ENCODE measurements around the gene TFEC.
"Not testable (repeated sequence)": the region's sequence is repeated elsewhere in the genome, so short reads cannot be mapped to it uniquely, and the experiment has no call there.

TFEC gene

GRCh38 chr7:116034411-116034810 lies 3.8 kb upstream of the TFEC start:
- no peaks in the 10 kb centered on the region for H3K36me3 ChIP-seq (ENCODE audit: control insufficient read depth, insufficient read depth, low read length)
- no peaks in the 10 kb centered on the region for H3K27me3 ChIP-seq (ENCODE audit: control insufficient read depth, insufficient read depth, low read length, poor library complexity, severe bottlenecking)
- no peak overlapping the region for H3K27ac ChIP-seq (ENCODE audit: insufficient read depth, low read depth, low read length, poor library complexity, severe bottlenecking)
- H3K4me3 ChIP-seq (ENCODE audit: insufficient read depth, low read depth, low read length): no peak overlapping the region
- no peaks in the 10 kb centered on the region for H3K9me3 ChIP-seq (ENCODE audit: control insufficient read depth, low read length)
- WGBS, 2 experiments: 89 to 94% methylated on average over 3 of the region's 3 CpGs
- H3K4me1 ChIP-seq (ENCODE audit: control insufficient read depth, insufficient read depth, low read length): no peaks in the 10 kb centered on the region

- H3K27ac ChIP-seq (ENCODE audit: insufficient read depth, low read depth, low read length, poor library complexity, severe bottlenecking): no peak overlapping the region
- 91 to 93% methylated on average over 2 of the region's 2 CpGs for WGBS, 2 experiments
- no peaks in the 10 kb centered on the region for H3K36me3 ChIP-seq (ENCODE audit: control insufficient read depth, insufficient read depth, low read length)
- no peaks in the 10 kb centered on the region for H3K9me3 ChIP-seq (ENCODE audit: control insufficient read depth, low read length)
- H3K4me1 ChIP-seq (ENCODE audit: control insufficient read depth, insufficient read depth, low read length): no peaks in the 10 kb centered on the region
- no peak overlapping the region for H3K4me3 ChIP-seq (ENCODE audit: insufficient read depth, low read depth, low read length)
- no peaks in the 10 kb centered on the region for H3K27me3 ChIP-seq (ENCODE audit: control insufficient read depth, insufficient read depth, low read length, poor library complexity, severe bottlenecking)
These were observed 2.3 kb upstream of the TFEC start for GRCh38 chr7:116032886-116033285.

GRCh38 chr7:116028787-116029186 lies 1.8 kb downstream of the TFEC start:
- no peaks in the 10 kb centered on the region for H3K36me3 ChIP-seq (ENCODE audit: control insufficient read depth, insufficient read depth, low read length)
- 100% methylated on average over 2 of the region's 2 CpGs for WGBS, 2 experiments
- H3K4me1 ChIP-seq (ENCODE audit: control insufficient read depth, insufficient read depth, low read length): no peaks in the 10 kb centered on the region
- H3K27ac ChIP-seq (ENCODE audit: insufficient read depth, low read depth, low read length, poor library complexity, severe bottlenecking): no peak overlapping the region
- H3K27me3 ChIP-seq (ENCODE audit: control insufficient read depth, insufficient read depth, low read length, poor library complexity, severe bottlenecking): no peaks in the 10 kb centered on the region
- H3K9me3 ChIP-seq (ENCODE audit: control insufficient read depth, low read length): no peaks in the 10 kb centered on the region
- no peak overlapping the region for H3K4me3 ChIP-seq (ENCODE audit: insufficient read depth, low read depth, low read length)

- no peaks in the 10 kb centered on the region for H3K27me3 ChIP-seq (ENCODE audit: control insufficient read depth, insufficient read depth, low read length, poor library complexity, severe bottlenecking)
- no peaks in the 10 kb centered on the region for H3K9me3 ChIP-seq (ENCODE audit: control insufficient read depth, low read length)
- no peaks in the 10 kb centered on the region for H3K36me3 ChIP-seq (ENCODE audit: control insufficient read depth, insufficient read depth, low read length)
- H3K27ac ChIP-seq (ENCODE audit: insufficient read depth, low read depth, low read length, poor library complexity, severe bottlenecking): no peak overlapping the region
- H3K4me3 ChIP-seq (ENCODE audit: insufficient read depth, low read depth, low read length): no peak overlapping the region
- H3K4me1 ChIP-seq (ENCODE audit: control insufficient read depth, insufficient read depth, low read length): no peaks in the 10 kb centered on the region
- 81 to 87% methylated on average over 5 of the region's 5 CpGs for WGBS, 2 experiments
These were observed 2.8 kb downstream of the TFEC start for GRCh38 chr7:116027786-116028185.

GRCh38 chr7:116024826-116025809 lies 5.4 kb downstream of the TFEC start:
- WGBS, 2 experiments: 96 to 100% methylated on average over 1 of the region's 1 CpG
- no peak overlapping the region for H3K4me3 ChIP-seq (ENCODE audit: insufficient read depth, low read depth, low read length)

GRCh38 chr7:116021237-116021636 lies 9.3 kb downstream of the TFEC start:
- no peaks in the 10 kb centered on the region for H3K36me3 ChIP-seq (ENCODE audit: control insufficient read depth, insufficient read depth, low read length)
- no peak overlapping the region for H3K27ac ChIP-seq (ENCODE audit: insufficient read depth, low read depth, low read length, poor library complexity, severe bottlenecking)
- no peak overlapping the region for H3K4me3 ChIP-seq (ENCODE audit: insufficient read depth, low read depth, low read length)
- WGBS, 2 experiments: 96 to 100% methylated on average over 1 to 2 of the region's 2 CpGs
- no peaks in the 10 kb centered on the region for H3K9me3 ChIP-seq (ENCODE audit: control insufficient read depth, low read length)
- H3K4me1 ChIP-seq (ENCODE audit: control insufficient read depth, insufficient read depth, low read length): no peaks in the 10 kb centered on the region
- H3K27me3 ChIP-seq (ENCODE audit: control insufficient read depth, insufficient read depth, low read length, poor library complexity, severe bottlenecking): no peaks in the 10 kb centered on the region

More at GRCh38 chr7:116024826-116025809, 5.4 kb downstream of the TFEC start:
- H3K4me1 ChIP-seq (ENCODE audit: control insufficient read depth, insufficient read depth, low read length): no peaks in the 10 kb centered on the region
- no peaks in the 10 kb centered on the region for H3K36me3 ChIP-seq (ENCODE audit: control insufficient read depth, insufficient read depth, low read length)
- H3K27ac ChIP-seq (ENCODE audit: insufficient read depth, low read depth, low read length, poor library complexity, severe bottlenecking): no peak overlapping the region
- no peaks in the 10 kb centered on the region for H3K9me3 ChIP-seq (ENCODE audit: control insufficient read depth, low read length)
- H3K27me3 ChIP-seq (ENCODE audit: control insufficient read depth, insufficient read depth, low read length, poor library complexity, severe bottlenecking): no peaks in the 10 kb centered on the region

- Histone ChIP-seq H3K4me3 (ENCODE audit: insufficient read depth, low read depth, low read length) (no peak overlapping the region), H3K9me3 (ENCODE audit: control insufficient read depth, low read length) (no peaks in the 10 kb centered on the region), H3K4me1 (ENCODE audit: control insufficient read depth, insufficient read depth, low read length) (no peaks in the 10 kb centered on the region), H3K27me3 (ENCODE audit: control insufficient read depth, insufficient read depth, low read length, poor library complexity, severe bottlenecking) (no peaks in the 10 kb centered on the region), H3K27ac (ENCODE audit: insufficient read depth, low read depth, low read length, poor library complexity, severe bottlenecking) (no peak overlapping the region), H3K36me3 (ENCODE audit: control insufficient read depth, insufficient read depth, low read length) (no peaks in the 10 kb centered on the region)
These were observed 11.8 kb downstream of the TFEC start for GRCh38 chr7:116018731-116019130.

- no peaks in the 10 kb centered on the region for H3K36me3 ChIP-seq (ENCODE audit: control insufficient read depth, insufficient read depth, low read length)
- H3K4me3 ChIP-seq (ENCODE audit: insufficient read depth, low read depth, low read length): no peak overlapping the region
- no peaks in the 10 kb centered on the region for H3K4me1 ChIP-seq (ENCODE audit: control insufficient read depth, insufficient read depth, low read length)
- H3K27me3 ChIP-seq (ENCODE audit: control insufficient read depth, insufficient read depth, low read length, poor library complexity, severe bottlenecking): no peaks in the 10 kb centered on the region
- no peak overlapping the region for H3K27ac ChIP-seq (ENCODE audit: insufficient read depth, low read depth, low read length, poor library complexity, severe bottlenecking)
- no peaks in the 10 kb centered on the region for H3K9me3 ChIP-seq (ENCODE audit: control insufficient read depth, low read length)
These were observed 16.9 kb downstream of the TFEC start for GRCh38 chr7:116013675-116014074.

GRCh38 chr7:116011584-116011983 lies 19.0 kb downstream of the TFEC start:
- no peaks in the 10 kb centered on the region for H3K4me1 ChIP-seq (ENCODE audit: control insufficient read depth, insufficient read depth, low read length)
- H3K9me3 ChIP-seq (ENCODE audit: control insufficient read depth, low read length): no peaks in the 10 kb centered on the region
- no peak overlapping the region for H3K27ac ChIP-seq (ENCODE audit: insufficient read depth, low read depth, low read length, poor library complexity, severe bottlenecking)
- H3K27me3 ChIP-seq (ENCODE audit: control insufficient read depth, insufficient read depth, low read length, poor library complexity, severe bottlenecking): no peaks in the 10 kb centered on the region
- H3K4me3 ChIP-seq (ENCODE audit: insufficient read depth, low read depth, low read length): no peak overlapping the region
- 0 to 7% methylated on average over 1 of the region's 1 CpG for WGBS, 2 experiments
- no peaks in the 10 kb centered on the region for H3K36me3 ChIP-seq (ENCODE audit: control insufficient read depth, insufficient read depth, low read length)

GRCh38 chr7:116004762-116005161 lies 25.8 kb downstream of the TFEC start:
- H3K4me3 ChIP-seq (ENCODE audit: insufficient read depth, low read depth, low read length); H3K27ac ChIP-seq (ENCODE audit: insufficient read depth, low read depth, low read length, poor library complexity, severe bottlenecking); H3K36me3 ChIP-seq (ENCODE audit: control insufficient read depth, insufficient read depth, low read length); H3K27me3 ChIP-seq (ENCODE audit: control insufficient read depth, insufficient read depth, low read length, poor library complexity, severe bottlenecking); H3K9me3 ChIP-seq (ENCODE audit: control insufficient read depth, low read length); H3K4me1 ChIP-seq (ENCODE audit: control insufficient read depth, insufficient read depth, low read length): not testable (repeated sequence)
- WGBS, 2 experiments: 82 to 94% methylated on average over 2 of the region's 2 CpGs

All from ectodermal cell (in vitro differentiated cells).